Tibial artery (tissue), 4 donors: ENCODE results near the gene MPP1.

Experiments
- DNase-seq, 2 donors: peaks; one replicate each; pipeline ENCODE4 v3.0.0-alpha.2; 2019
- H3K27ac ChIP-seq, 2 donors: fragments of 200-600 bp; sonication (generic) in 1 of 2; 1 replicate in 1 of 2; 2 replicates in 1 of 2; pipeline ENCODE4 v1.5.1; 2018 to 2019; ENCODE audit warnings: mild to moderate bottlenecking in 1 of 2
- H3K27me3 ChIP-seq, 2 donors: fragments of 200-600 bp; sonication (generic) in 1 of 2; one replicate each; pipeline versions ENCODE4 v1.5.1 to v1.6.0; 2016 to 2019
- H3K36me3 ChIP-seq, 3 donors: fragments of 200-600 bp; sonication (generic) in 2 of 3; one replicate each; pipeline ENCODE4 v1.5.1; 2016 to 2019; ENCODE audit warnings: mild to moderate bottlenecking in 2 of 3
- H3K4me1 ChIP-seq, 4 donors: fragments of 200-600 bp; sonication (generic) in 2 of 4; 1 replicate in 3 of 4; 2 replicates in 1 of 4; pipeline ENCODE4 v1.5.1; 2016 to 2019
- H3K4me3 ChIP-seq, 2 donors: fragments of 200-600 bp; sonication (generic) in 1 of 2; 1 replicate in 1 of 2; 2 replicates in 1 of 2; pipeline ENCODE4 v1.5.1; 2018 to 2019; ENCODE audit warnings: mild to moderate bottlenecking in 2 of 2
- H3K9me3 ChIP-seq, 3 donors: fragments of 200-600 bp; sonication (generic) in 1 of 3; one replicate each; pipeline ENCODE4 v1.5.1; 2016 to 2019
- intact Hi-C: fragments of 100-400 bp; cut with DNase I; formaldehyde crosslinking; loops from one replicate; pipeline ENCODE4 v1.15.0; 2023; ENCODE audit warnings: low total_unique reads
- TF ChIP-seq, protein P1 (sequence below), 2 experiments: fragments of 200-600 bp in 1 of 2; fragments of 450-650 bp in 1 of 2; IDR thresholded peaks; one replicate each; pipeline ENCODE4 v1.5.1; 2017 to 2019; ENCODE audit warnings: antibody characterized with exemption in 2 of 2, mild to moderate bottlenecking in 1 of 2, moderate library complexity in 1 of 2

The MPP1 gene

DNA sequence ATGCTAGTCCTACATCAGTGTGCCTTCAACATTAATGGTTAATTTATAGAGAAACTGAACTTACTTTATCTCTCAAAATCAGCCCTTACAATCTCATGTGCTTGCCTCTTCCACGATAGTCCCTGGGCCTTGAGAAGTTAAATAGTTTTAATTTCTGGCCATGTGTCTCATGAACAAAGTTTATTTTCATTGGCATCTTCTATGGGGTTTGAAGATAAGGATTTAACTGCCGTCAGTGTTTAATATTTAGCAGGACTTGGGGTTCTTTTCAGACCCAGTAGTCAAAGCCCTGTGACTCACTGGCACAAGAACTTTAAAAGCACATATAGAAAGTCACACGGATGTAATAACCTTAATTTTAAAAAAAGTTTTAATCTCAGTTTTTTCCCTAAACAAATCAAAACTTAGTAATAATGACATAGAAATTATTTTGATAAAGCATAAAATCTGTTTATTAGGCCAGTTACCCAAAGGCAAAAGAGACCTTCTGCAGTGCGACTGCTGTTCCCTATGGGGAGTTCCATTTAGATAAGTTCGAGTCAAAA is 10.1 kb upstream of the MPP1 start:
- no peak overlapping the region for H3K4me3 ChIP-seq
- no peaks in the 10 kb centered on the region for H3K9me3 ChIP-seq
- no peaks in the 10 kb centered on the region for H3K36me3 ChIP-seq
- no peaks in the 10 kb centered on the region for H3K4me1 ChIP-seq
- intact Hi-C loops = no loop called here
- H3K27ac ChIP-seq = no peak overlapping the region
- TF ChIP-seq, protein P1, sequence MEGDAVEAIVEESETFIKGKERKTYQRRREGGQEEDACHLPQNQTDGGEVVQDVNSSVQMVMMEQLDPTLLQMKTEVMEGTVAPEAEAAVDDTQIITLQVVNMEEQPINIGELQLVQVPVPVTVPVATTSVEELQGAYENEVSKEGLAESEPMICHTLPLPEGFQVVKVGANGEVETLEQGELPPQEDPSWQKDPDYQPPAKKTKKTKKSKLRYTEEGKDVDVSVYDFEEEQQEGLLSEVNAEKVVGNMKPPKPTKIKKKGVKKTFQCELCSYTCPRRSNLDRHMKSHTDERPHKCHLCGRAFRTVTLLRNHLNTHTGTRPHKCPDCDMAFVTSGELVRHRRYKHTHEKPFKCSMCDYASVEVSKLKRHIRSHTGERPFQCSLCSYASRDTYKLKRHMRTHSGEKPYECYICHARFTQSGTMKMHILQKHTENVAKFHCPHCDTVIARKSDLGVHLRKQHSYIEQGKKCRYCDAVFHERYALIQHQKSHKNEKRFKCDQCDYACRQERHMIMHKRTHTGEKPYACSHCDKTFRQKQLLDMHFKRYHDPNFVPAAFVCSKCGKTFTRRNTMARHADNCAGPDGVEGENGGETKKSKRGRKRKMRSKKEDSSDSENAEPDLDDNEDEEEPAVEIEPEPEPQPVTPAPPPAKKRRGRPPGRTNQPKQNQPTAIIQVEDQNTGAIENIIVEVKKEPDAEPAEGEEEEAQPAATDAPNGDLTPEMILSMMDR (IDR thresholded peaks at IDR 0.05) = no peak
- no peak for DNase-seq
- H3K27me3 ChIP-seq = no peaks in the 10 kb centered on the region

DNA sequence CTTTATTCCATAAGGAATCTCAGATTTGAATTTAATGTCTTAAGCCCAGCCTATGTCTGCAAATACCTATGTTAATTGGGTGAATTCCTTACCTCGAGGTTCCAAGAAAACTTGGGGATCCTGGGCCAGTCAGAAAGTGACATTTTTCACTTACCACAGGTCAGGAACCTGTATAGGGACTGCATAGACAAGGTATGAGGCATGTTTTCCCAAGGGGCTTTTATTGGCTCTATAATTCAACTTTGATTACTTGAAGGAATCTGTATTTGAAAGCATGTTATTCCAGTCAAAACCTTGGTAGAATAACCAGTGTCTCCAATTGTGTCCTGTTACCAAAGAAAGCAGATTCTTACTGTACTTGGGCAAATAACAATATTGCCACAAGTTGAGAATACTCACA is 8.5 kb upstream of the MPP1 start:
- TF ChIP-seq, protein P1 (IDR thresholded peaks at IDR 0.05) = no peak
- no peak overlapping the region for H3K27ac ChIP-seq
- H3K9me3 ChIP-seq = no peaks in the 10 kb centered on the region
- H3K27me3 ChIP-seq = no peaks in the 10 kb centered on the region
- intact Hi-C loops = no loop called here
- no peak overlapping the region for H3K4me3 ChIP-seq
- H3K4me1 ChIP-seq = no peaks in the 10 kb centered on the region
- no peak for DNase-seq
- no peaks in the 10 kb centered on the region for H3K36me3 ChIP-seq

DNA sequence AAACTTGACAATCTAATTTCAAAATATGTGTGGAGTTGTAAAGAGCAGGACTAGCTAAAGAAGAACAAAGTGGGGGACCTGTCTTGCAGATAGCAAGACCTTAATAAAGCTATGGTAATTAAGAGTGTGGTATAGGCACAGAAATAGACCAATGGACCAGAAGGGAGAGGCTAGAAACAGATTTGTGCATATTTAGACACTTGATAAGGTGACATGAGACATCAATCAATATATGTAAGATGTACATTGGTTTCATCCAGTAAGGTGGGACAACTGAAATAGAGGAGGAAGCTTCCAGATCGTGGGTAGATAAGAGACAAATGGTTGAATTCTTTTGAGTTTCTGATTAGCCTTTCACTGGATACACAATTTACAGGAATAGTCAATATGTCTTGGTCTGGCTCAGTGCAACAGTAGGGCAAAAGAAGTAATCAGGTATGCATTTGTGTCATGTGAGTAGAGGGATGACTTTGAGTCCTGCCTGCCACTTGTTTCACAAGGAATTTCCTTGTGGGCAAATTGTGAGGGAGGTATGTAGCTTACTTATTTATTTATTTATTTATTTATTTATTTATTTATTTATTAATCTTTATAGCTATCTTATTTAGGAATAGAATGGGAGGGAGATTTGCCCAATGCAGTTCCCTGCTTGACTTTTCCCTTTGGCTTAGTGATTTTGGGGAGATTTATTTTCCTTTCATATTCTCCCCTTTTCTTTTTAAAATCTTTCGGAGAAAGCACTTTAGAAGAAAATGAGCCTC is 7.2 kb upstream of the MPP1 start:
- Histone ChIP-seq H3K36me3 (no peaks in the 10 kb centered on the region), H3K4me1 (no peaks in the 10 kb centered on the region), H3K27ac (no peak overlapping the region), H3K9me3 (no peaks in the 10 kb centered on the region), H3K27me3 (no peaks in the 10 kb centered on the region), H3K4me3 (no peak overlapping the region)
- TF ChIP-seq, protein P1 (IDR thresholded peaks at IDR 0.05) = no peak
- intact Hi-C loops = no loop called here
- DNase-seq = no peak

DNA sequence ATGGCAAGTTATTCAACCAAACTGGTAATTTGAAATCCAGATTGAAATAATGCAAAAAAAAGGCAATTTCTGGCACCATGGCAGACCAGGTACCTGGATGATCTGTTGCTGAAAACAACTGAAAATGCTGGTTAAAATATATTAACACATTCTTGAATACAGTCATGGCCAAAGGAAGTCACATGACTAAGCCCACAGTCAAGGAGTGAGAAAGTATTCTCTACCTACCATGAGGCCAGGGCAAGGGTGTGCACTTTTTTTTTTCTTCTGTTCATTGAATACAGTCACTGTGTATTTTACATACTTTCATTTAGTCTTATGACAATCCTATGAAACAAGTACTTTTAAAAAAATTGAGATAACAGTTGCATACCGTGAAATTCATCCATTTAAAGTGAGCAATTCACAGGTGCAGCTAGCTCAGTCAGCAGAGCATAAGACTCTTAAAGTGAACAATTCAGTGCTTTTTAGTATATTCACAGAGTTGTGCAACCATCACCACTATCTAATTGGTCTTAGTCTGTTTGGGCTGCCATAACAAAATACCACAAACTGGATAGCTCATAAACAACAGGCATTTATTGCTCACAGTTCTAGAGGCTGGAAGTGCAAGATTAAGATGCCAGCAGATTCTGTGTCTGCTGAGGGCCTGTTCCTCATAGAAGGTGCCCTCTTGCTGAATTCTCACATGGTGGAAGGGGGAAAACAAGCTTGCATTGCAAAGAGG is 4.8 kb upstream of the MPP1 start:
- no peaks in the 10 kb centered on the region for H3K36me3 ChIP-seq
- no peak overlapping the region for H3K4me3 ChIP-seq
- intact Hi-C loops = no loop called here
- H3K27me3 ChIP-seq = no peaks in the 10 kb centered on the region
- H3K4me1 ChIP-seq = no peaks in the 10 kb centered on the region
- no peak for DNase-seq
- H3K27ac ChIP-seq = no peak overlapping the region
- TF ChIP-seq, protein P1 (IDR thresholded peaks at IDR 0.05) = no peak
- no peaks in the 10 kb centered on the region for H3K9me3 ChIP-seq

DNA sequence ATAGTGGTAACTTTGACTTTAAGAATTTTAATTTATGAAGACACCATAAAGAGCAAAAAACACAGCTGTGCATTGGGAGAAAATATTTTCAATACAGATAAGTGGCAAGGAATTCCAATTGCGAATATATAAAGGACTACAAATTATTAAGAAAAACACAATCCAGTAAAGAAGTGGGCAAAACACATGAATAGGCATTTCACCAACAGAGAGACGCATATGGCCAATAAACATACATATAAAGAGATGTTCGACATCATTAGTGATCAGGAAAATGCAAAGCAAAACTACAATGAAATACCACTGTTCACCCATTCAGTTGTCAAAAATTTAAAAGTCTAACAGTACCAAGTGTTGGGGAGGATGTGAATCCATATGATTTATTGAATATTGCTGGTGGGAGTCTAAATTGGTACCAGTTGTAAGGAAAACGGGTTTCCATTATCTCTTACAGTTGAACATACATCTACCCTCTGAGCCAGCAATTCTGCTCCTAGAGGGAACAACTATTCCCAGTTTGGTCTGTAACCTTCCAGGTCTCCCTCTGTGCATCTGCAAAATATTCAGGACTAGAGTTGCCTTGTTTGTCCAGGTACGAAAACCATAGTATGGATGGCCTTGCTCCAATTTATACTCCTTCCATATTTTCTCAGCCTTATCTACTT is 1.7 kb upstream of the MPP1 start:
- no peak for DNase-seq
- Histone ChIP-seq H3K27ac (no peak overlapping the region), H3K36me3 (no peaks in the 10 kb centered on the region), H3K4me1 (peaks cover 0 to 3% (median 0%) of the 10 kb centered on the region in 4 donors), H3K4me3 (no peak overlapping the region), H3K27me3 (no peaks in the 10 kb centered on the region), H3K9me3 (no peaks in the 10 kb centered on the region)
- intact Hi-C loops = no loop called here
- TF ChIP-seq, protein P1 (IDR thresholded peaks at IDR 0.05) = no peak
